ENCODE measurements around the gene EBF4.
A peak's percentile ranks its signal among the peaks of the same experiment; 100 is the strongest.

DNA sequence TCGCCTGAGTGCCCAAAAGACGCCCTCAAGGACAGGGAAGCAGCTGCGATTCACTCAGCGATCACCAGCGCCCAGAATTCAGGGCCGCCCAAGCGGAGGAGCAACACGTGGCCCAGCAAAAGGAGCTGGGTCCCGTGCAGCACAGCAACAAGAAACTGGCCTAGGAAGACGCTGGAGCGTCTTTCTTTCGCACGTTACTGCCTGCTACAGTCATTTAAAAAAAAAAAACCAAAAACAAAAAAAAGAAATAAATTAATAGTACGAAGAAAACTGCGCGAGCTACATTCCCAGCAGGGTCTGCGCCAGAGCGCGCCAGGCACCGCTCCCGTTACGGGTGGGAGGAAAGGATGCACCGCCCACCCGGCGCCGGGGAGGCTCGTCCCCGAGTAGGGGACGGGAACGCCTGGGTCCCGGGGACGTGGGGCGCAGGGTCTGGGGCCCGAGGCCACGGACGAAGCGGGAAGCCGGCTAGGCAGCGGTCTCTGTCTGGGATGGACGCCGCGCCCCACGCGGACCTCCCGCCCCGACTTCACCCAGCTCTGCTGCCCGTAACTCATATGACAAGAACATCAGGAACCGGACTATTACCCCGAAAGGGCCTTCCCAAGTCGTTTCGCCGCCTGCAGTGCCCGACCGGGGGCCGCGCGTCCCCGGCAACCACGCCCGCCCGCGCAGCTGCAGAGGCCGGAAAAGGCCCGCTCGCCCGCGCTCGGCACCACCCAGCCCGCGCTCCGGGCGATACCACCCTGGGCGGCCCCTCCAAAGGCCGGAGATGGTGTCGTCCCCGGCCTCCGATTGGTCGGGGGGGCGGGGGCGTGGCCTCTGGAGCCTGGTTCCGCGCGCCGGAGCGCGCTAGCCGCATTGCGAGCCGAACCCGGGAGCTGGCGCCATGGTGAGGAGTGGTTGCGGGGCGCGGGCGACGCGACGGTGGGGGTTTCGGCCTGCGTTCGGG, 40.5 kb upstream of the EBF4 start, which contains the start of gene NOP56:
- TF ChIP-seq POLR2A (IDR thresholded peaks at IDR 0.05; ENCODE audit: low read length): peak; percentile 90
- no peak for TF ChIP-seq GATA1 (IDR thresholded peaks at IDR 0.05; ENCODE audit: low read depth, low read length)
